NCI-H1092 treated with DMSO at 0.1 percent for 48 hours (cell line): ENCODE measurements around the gene MSX2.

Source experiments
- DNase-seq: peaks from one replicate; lab custom pipeline; 2025; lab: John Stamatoyannopoulos, UW

MSX2 gene

DNA sequence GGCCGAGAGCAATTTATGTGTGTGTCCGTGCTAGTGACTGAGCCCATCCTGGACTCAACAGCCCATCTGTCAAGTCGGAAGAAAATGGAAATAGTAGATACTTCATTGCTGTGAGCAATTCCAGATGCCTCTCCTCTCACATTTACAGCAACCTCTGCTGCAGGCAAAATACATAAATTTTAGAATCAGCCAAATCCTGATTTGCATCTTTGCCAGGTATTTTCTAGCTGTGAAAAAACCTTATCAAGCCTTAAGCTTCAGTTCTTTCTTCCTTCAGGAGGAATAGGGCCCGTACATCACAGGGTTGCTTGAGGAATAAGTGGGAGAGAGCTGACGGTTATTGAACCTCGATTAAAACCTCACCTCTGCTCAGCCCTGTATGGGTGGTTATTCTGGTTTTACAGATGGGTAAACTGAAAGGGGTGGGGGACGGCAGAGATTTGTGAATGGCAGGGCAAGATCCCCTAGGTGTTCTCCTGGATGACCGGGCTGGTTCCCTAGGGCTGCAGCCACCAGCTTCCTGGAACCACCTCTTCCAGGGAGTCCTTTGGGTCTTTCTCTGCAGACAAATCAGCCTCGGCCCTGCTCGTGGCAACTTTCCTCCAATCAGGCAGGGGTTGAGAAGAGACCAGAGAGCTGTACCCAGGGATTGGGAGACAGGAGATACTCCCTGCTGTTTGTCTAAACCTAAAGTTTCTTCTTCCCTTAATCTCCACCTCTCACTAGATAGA, 5.3 kb upstream of the MSX2 start:
- DNase-seq: no peak

DNA sequence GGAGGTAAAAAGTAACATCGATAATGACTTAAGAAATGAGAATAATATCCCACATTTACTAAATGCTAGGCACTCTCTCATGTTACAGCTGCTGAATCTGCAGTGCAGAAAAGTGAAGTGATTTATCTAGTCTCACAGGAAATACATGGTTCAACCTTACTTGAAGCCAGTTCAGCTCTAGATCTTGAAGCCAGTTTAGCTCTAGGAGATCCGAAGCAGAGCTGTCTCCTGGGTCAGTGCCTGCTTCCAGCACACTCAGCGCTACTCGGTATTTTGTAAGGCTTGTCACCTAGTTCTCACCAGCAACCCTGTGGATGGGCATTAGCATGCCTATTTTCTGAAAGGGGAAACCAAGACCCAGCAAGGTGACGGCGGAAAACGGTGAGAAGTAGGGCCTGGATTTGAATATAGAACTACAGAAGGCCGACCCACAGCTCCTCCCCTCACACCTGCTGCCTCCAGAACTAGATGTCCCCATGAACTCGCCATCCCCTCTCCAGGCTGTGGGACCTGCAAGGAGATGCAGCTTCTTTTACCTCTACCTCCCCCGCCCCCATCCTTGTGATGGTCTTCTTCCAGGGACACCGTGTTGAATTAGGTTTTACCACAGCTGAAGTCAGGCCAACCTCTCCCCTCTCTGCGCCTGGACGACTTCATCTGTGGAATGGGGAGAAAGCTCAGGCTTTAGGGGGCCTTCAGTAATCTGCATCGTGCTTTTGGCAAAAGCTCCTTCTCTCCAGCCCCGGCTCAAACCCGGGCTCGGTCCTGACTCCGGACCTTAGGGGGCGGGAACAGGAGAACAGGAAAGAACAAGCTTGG, 4.4 kb upstream of the MSX2 start:
- DNase-seq: no peak

DNA sequence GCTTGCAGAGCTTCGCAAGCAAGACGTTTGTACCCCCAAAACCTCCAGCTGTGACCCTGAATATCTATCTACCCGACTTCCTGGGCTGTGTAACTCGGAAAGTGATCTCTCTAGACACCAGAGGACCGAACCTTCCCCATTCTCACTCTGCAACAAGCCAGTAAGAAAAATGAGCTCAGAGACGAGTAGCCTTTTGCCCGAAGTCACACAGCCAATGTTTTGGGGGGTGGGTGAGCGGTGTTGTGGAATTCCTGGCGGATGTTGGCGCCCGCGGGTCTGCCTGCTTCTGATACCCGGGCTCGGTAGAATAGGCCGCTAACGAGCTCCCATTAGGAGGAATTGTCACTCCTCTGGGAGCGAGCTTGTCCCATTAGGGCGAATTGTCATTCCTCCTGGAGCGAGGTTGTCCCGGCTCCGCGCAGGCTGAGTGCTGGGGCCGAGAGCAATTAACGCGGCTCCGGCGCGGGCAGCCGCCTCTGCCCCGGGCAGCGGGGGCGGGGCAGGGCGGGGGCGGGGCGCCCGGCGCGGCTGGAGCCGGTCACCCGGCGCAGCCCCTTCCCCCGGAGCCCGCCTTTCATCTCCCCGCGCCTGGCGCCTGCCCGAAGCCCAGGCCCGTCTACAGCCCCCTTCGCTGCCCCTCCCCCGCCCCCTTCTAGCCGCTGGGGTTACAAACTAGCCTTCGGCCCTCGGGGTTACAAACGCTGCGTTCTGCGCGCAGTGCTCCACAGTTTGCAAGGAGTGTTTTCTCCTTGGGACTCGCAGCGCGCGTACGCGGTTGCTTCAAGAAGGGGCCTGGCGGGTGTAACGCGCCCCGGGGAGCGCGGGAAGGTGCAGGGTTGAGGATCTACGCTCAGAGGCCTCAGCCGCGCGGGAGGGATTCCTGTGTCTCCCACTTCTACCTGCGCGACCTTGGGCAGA, 3.5 kb upstream of the MSX2 start:
- DNase-seq: no peak

- DNase-seq: no peak
These were observed 2.6 kb upstream of the MSX2 start for GRCh38 chr5:174721530-174722432.

DNA sequence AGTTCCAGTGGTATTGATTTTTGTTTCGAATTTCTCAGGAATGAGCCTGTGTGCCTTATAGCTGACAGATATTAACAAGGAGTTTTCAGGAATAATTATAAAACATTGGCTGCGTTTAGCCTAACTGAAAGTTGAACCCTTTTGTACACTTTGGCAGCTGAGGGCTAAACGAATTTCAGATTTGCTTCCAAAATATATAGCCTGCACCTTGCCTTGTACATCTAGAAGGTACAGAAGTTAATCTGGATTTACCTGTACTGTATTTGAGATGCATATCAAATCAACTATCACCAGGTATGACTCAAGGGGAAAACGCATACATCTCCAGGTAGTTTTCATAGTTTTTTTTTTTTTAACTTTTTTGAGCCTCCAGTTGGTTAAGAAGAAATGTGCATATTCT, 1.9 kb upstream of the MSX2 start:
- DNase-seq: no peak

- no peak for DNase-seq
These were observed 935 bp upstream of the MSX2 start for GRCh38 chr5:174723315-174723978.

DNA sequence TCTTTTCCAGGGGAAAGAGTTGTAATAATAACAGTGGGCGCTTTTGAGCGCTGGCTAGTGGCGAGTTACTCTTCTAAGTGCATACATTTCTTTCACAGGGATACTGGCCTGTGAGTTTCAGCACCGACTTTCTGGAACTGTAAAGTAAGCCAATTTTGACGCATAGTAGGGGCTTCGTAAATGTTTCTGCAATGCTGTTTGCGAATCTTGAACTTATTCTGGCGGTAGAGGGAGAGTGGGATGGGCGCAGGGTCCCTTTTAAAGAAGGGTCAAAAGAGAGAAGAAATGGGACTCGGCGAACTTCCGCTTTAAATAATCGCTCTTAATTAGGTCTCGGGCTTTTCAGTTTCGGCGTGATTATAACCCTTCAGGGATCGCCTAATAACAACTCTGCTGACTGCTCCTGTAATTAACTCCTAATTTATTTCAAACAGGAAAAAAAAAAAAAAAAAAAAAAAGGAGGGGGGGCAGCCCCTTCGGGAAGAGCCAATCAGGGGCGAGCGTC, 351 bp upstream of the MSX2 start:
- no peak for DNase-seq

- DNase-seq: no peak
These were observed 1.0 kb downstream of the MSX2 start for GRCh38 chr5:174725261-174725990.

- no peak for DNase-seq
These were observed 1.7 kb downstream of the MSX2 start for GRCh38 chr5:174725991-174726601.

DNA sequence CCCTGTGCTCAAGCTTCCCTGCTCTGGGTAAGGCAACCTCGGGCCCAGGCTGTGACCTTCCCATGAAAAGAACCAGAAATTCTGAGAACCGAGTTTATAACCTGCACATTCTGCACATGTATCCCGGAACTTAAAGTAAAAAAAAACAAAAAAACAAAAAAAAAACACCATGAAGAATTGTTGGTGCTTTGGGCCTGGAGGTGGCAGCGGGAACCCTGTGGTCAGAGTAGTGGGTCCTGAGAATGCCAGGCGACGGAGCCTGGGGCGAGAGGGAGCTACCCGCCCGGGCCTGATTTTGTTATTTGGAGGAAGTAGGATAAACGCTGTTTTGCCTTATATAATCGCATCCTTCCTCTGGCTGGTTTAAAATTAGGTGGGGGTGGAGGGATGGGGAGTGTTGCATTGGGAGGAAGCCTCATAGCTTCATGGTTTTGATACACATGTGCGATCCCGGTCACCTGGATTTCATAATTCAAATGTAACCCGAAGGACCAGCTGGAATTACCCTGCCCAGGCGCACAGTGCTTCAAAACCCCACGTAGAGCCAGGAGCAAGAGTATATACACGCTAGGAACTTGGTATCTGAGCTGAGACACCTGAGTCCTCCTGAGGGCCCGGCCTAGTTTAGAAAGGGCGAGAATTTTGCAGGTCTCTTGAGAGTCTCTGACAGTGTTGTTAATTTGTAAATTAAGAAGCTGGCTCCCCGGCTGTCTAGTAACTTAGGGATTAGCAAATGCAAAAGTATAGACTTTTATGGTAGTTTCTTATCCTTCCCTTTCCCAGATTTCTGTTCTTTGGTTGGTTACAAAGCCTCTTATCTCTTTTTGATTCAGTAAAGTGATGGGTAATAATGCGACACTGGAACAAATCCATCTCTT, 2.8 kb downstream of the MSX2 start:
- no peak for DNase-seq

DNA sequence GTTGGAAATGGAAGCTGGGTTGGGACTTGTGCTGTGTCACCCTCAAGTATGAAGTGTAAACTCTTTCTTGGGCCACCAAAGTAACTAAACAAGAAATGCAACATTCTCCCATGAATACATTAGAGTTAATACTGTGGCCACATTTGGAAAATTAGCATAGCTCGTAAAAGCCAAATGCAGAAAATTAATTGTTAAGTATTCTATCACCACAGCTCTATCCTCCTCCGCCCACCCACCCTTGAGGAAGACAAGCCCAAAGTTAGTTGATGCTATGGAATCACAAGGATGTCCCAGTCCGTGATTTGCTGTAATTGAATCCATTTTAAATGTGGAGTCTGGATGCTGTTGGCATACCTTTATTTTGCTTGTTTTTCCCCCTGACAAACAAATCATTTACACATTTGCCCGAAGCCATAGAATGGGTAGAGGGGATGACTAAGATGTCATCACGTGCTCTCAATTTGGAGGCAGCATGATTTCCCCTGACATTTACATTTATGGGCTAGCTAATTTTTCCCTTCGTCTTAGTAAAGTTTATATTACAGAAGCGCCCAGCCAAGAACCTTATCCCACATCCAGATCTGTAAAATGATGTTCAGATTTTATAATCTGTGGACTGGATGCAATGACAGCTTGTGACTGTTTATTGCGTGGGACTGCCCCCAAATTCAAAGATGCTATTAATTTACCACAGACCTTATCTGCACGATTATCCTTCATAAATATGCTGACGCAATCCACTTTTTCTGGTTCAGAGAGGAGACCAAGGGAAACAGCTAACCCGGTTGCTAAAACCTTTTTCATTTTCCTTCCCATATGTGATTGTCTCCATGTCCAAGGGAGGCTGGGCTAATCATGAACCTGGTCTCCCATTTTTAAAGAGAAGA, 3.7 kb downstream of the MSX2 start:
- DNase-seq: no peak

DNA sequence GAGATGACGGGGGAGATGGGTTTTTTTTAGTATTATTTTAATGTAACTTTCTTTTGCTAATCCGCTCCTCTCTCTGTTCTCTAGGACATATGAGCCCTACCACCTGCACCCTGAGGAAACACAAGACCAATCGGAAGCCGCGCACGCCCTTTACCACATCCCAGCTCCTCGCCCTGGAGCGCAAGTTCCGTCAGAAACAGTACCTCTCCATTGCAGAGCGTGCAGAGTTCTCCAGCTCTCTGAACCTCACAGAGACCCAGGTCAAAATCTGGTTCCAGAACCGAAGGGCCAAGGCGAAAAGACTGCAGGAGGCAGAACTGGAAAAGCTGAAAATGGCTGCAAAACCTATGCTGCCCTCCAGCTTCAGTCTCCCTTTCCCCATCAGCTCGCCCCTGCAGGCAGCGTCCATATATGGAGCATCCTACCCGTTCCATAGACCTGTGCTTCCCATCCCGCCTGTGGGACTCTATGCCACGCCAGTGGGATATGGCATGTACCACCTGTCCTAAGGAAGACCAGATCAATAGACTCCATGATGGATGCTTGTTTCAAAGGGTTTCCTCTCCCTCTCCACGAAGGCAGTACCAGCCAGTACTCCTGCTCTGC, 4.8 kb downstream of the MSX2 start:
- no peak for DNase-seq

DNA sequence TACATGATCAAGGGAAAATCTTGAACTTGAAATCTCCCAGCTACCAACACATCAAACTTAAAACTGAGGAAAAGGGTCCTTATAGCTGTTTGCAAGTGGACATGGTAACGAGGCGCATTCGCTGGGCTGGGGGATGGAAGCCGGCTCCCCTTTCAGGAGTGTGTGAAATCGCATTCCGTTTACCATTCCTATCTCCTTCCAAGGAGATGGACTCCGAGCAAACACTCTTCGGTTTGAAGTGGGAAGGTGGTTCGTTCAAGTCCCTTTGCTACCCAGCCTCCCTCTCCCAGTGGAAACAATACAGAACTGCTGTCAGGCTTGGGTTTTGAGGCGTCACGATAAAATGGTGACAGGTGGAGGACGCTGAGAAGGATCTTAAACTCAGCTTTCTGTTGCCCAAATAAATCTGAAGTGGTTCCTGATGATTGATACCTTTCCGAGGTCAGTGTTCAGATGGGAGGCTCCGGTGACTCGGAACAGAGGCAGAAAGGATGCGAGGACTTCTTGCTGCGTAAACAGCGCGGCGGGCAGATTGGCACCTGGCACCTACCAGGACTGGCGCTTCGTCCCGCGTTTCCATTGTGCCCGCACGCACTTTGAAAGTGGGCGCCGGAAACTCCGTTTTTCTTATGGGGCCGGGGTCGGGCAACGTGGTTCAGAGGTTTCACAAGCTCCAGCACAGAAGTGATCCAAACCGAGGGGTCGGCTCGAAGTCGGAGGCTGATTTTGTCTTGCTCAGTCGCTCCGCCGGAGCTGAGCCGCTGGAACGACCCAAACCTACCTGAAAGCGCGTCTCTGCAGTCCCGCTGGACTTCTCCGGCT, 7.0 kb downstream of the MSX2 start:
- DNase-seq: no peak

DNA sequence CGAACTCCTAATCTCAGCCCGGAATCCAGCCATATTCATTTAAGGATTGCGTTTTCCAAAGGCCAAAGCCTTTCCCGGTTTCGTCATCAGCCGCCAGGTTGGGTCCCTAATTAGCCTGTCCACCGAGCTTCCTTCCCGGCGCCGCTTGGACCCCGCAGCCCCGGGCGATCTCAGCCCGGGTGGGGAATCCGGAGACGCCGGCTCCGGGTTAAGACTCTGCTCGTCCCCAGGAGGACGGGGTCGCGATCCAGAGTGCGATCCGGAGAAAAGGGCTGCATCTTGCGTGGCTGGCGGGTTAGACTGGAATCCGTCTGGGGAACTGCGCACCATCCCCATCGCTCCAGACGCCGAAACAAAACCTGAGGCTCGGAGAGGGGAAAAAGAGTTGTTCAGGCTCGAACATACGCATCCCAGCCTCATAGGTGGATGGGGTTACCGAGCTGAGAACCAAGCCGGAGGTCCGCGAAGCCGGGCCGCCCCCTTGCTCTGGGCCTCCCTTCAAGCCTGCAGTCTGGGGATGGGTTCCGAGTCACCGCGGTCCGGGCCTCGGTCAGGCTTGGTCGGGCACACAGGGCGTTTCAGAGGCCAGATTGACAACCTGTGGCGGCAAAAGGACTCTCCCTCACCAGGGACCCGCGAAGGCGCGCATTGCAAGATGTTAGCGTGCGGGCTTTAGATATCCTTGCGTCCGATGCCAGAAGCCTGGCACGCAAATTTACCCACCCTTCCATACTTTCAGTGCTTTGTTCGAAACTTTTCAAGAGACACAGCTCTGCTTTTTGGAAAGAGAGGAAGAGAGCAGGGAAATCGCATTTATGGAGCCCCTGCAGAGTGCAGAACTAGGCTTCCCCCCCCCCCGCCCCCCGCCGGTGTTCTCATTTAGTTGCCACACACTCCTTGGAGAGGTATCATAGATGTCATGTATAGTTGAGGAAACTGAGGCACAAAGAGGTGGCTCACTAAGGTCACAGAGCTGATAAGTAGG, 7.9 kb downstream of the MSX2 start:
- DNase-seq: no peak
